Measurements from ENCODE around the gene GRB10. TPM values are rescaled to one million over a fixed set of nuclear protein-coding genes. Genes with fewer than 3 reads are reported as not detected.

Gene GRB10
- total RNA-seq, 1 experiment from 2014 or later = 47.9 TPM

- H3K9me2 ChIP-seq (ENCODE audit: insufficient read depth) = no peaks in the 10 kb centered on the region
- intact Hi-C loops (cut with micrococcal nuclease; ENCODE audit: unreplicated experiment) = no loop called here
- POLR2A ChIA-PET (ENCODE audit: unreplicated experiment) = no interaction called here
- no peaks in the 10 kb centered on the region for H3K36me3 ChIP-seq (ENCODE audit: low read depth)
- H3K27me3 ChIP-seq (ENCODE audit: insufficient read depth, low read depth) = no peaks in the 10 kb centered on the region
- DNase-seq = no peak
- peaks cover 7% of the 10 kb centered on the region for H3K4me1 ChIP-seq (replicated peaks; ENCODE audit: insufficient read depth)
- H3K9me3 ChIP-seq (ENCODE audit: insufficient read depth, low read depth) = no peaks in the 10 kb centered on the region
- peaks cover 46% of the 10 kb centered on the region for H4K20me1 ChIP-seq (ENCODE audit: insufficient read depth)
- no TSS peak for BruUV-seq (replicated peaks)
- peaks cover 31% of the 10 kb centered on the region for H3K79me2 ChIP-seq (ENCODE audit: low read depth)
- no peak for TF ChIP-seq EZH2 (IDR thresholded peaks at IDR 0.05; ENCODE audit: low read depth)
- TF ChIP-seq CTCF (conservative IDR thresholded peaks at IDR 0.05) = no peak
- no peak overlapping the region for H3K4me3 ChIP-seq
- CTCF ChIA-PET = no interaction called here
- H3K27ac ChIP-seq = no peak overlapping the region
- no peaks in the 10 kb centered on the region for H3F3A ChIP-seq (ENCODE audit: insufficient read depth, low read depth)
- H2AFZ ChIP-seq = no peak overlapping the region
- no peak overlapping the region for H3K4me2 ChIP-seq
These were observed 54.5 kb downstream of the GRB10 start for GRCh38 chr7:50728184-50728583.

- no peaks in the 10 kb centered on the region for H3K9me3 ChIP-seq (ENCODE audit: insufficient read depth, low read depth)
- intact Hi-C loops (cut with micrococcal nuclease; ENCODE audit: unreplicated experiment) = no loop called here
- no peak overlapping the region for H3K4me3 ChIP-seq
- no peak overlapping the region for H3K4me2 ChIP-seq
- no TSS peak for BruUV-seq (replicated peaks)
- H3K27ac ChIP-seq = no peak overlapping the region
- no peak for DNase-seq
- TF ChIP-seq CTCF (conservative IDR thresholded peaks at IDR 0.05) = no peak
- H3F3A ChIP-seq (ENCODE audit: insufficient read depth, low read depth) = no peaks in the 10 kb centered on the region
- peaks cover 41% of the 10 kb centered on the region for H4K20me1 ChIP-seq (ENCODE audit: insufficient read depth)
- H3K36me3 ChIP-seq (ENCODE audit: low read depth) = no peaks in the 10 kb centered on the region
- POLR2A ChIA-PET (ENCODE audit: unreplicated experiment) = no interaction called here
- H3K9me2 ChIP-seq (ENCODE audit: insufficient read depth) = no peaks in the 10 kb centered on the region
- CTCF ChIA-PET = no interaction called here
- H3K27me3 ChIP-seq (ENCODE audit: insufficient read depth, low read depth) = no peaks in the 10 kb centered on the region
- no peak overlapping the region for H2AFZ ChIP-seq
- H3K79me2 ChIP-seq (ENCODE audit: low read depth) = peaks cover 27% of the 10 kb centered on the region
- peaks cover 2% of the 10 kb centered on the region for H3K4me1 ChIP-seq (replicated peaks; ENCODE audit: insufficient read depth)
These were observed 55.0 kb downstream of the GRB10 start for GRCh38 chr7:50727711-50728110.

- H3K4me1 ChIP-seq (replicated peaks; ENCODE audit: insufficient read depth) = no peaks in the 10 kb centered on the region
- H3K4me2 ChIP-seq = no peak overlapping the region
- no TSS peak for BruUV-seq (replicated peaks)
- H3K4me3 ChIP-seq = no peak overlapping the region
- no peaks in the 10 kb centered on the region for H3K36me3 ChIP-seq (ENCODE audit: low read depth)
- H3K9me3 ChIP-seq (ENCODE audit: insufficient read depth, low read depth) = no peaks in the 10 kb centered on the region
- H3K27ac ChIP-seq = no peak overlapping the region
- intact Hi-C loops (cut with micrococcal nuclease; ENCODE audit: unreplicated experiment) = no loop called here
- peaks cover 20% of the 10 kb centered on the region for H3K79me2 ChIP-seq (ENCODE audit: low read depth)
- no peaks in the 10 kb centered on the region for H3F3A ChIP-seq (ENCODE audit: insufficient read depth, low read depth)
- DNase-seq = no peak
- CTCF ChIA-PET = no interaction called here
- H2AFZ ChIP-seq = no peak overlapping the region
- no peaks in the 10 kb centered on the region for H3K27me3 ChIP-seq (ENCODE audit: insufficient read depth, low read depth)
- H4K20me1 ChIP-seq (ENCODE audit: insufficient read depth) = peaks cover 39% of the 10 kb centered on the region
- POLR2A ChIA-PET (ENCODE audit: unreplicated experiment) = no interaction called here
- no peaks in the 10 kb centered on the region for H3K9me2 ChIP-seq (ENCODE audit: insufficient read depth)
- no peak for TF ChIP-seq EZH2 (IDR thresholded peaks at IDR 0.05; ENCODE audit: low read depth)
These were observed 55.6 kb downstream of the GRB10 start for GRCh38 chr7:50727072-50727471.

GRCh38 chr7:50725774-50726173 lies 56.9 kb downstream of the GRB10 start:
- H3K79me2 ChIP-seq (ENCODE audit: low read depth) = peaks cover 13% of the 10 kb centered on the region; the same call in 1 of the 2 replicates
- no peaks in the 10 kb centered on the region for H3K9me2 ChIP-seq (ENCODE audit: insufficient read depth)
- H2AFZ ChIP-seq = no peak overlapping the region
- H3F3A ChIP-seq (ENCODE audit: insufficient read depth, low read depth) = no peaks in the 10 kb centered on the region; the same call in 1 of the 2 replicates
- H3K27me3 ChIP-seq (ENCODE audit: insufficient read depth, low read depth) = no peaks in the 10 kb centered on the region
- no peak overlapping the region for H3K27ac ChIP-seq
- no peak overlapping the region for H3K4me3 ChIP-seq
- H3K9me3 ChIP-seq (ENCODE audit: insufficient read depth, low read depth) = no peaks in the 10 kb centered on the region
- POLR2A ChIA-PET (ENCODE audit: unreplicated experiment) = no interaction called here
- H3K36me3 ChIP-seq (ENCODE audit: low read depth) = no peaks in the 10 kb centered on the region
- no peaks in the 10 kb centered on the region for H3K4me1 ChIP-seq (replicated peaks; ENCODE audit: insufficient read depth)
- CTCF ChIA-PET = no interaction called here
- peaks cover 39% of the 10 kb centered on the region for H4K20me1 ChIP-seq (ENCODE audit: insufficient read depth)
- TF ChIP-seq EZH2 (IDR thresholded peaks at IDR 0.05; ENCODE audit: low read depth) (no peak), CTCF (conservative IDR thresholded peaks at IDR 0.05) (no peak)
- DNase-seq = no peak
- H3K4me2 ChIP-seq = no peak overlapping the region
- no TSS peak for BruUV-seq (replicated peaks)
- intact Hi-C loops (cut with micrococcal nuclease; ENCODE audit: unreplicated experiment) = no loop called here
